GM13977 (cell line): Measurements from ENCODE around the gene GRIK2.
"Not testable (repeated sequence)": the region's sequence is repeated elsewhere in the genome, so short reads cannot be mapped to it uniquely, and the experiment has no call there.

Experiments
- DNase-seq: peaks from one replicate; pipeline ENCODE4 v3.0.0; 2012; ENCODE audit warnings: low spot score
- in situ Hi-C: fragments of 300-500 bp; cut with MboI; formaldehyde crosslinking; loops from one replicate; pipeline ENCODE4 v1.12.0; 2022; ENCODE audit warnings: low sequenced_read_pairs, low pct_unique_long_range_greater_than_20kb, mixed read lengths, inconsistent platforms; ENCODE audit not compliant: unreplicated experiment
- TF ChIP-seq, protein P1 (sequence below): IDR thresholded peaks from 2 replicates; pipeline ENCODE4 v1.5.1; 2012; ENCODE audit warnings: mild to moderate bottlenecking, control low read depth; ENCODE audit not compliant: insufficient read depth; ENCODE audit errors: extremely low read depth, missing control alignments

GRIK2 gene

GRCh38 chr6:101393251-101393828 is at the start of gene GRIK2:
Gene GRIK2, plus strand, starts transcription at chr6:101393708.
- in situ Hi-C loops, result no loop called here
- no peak for DNase-seq
- TF ChIP-seq, protein P1, sequence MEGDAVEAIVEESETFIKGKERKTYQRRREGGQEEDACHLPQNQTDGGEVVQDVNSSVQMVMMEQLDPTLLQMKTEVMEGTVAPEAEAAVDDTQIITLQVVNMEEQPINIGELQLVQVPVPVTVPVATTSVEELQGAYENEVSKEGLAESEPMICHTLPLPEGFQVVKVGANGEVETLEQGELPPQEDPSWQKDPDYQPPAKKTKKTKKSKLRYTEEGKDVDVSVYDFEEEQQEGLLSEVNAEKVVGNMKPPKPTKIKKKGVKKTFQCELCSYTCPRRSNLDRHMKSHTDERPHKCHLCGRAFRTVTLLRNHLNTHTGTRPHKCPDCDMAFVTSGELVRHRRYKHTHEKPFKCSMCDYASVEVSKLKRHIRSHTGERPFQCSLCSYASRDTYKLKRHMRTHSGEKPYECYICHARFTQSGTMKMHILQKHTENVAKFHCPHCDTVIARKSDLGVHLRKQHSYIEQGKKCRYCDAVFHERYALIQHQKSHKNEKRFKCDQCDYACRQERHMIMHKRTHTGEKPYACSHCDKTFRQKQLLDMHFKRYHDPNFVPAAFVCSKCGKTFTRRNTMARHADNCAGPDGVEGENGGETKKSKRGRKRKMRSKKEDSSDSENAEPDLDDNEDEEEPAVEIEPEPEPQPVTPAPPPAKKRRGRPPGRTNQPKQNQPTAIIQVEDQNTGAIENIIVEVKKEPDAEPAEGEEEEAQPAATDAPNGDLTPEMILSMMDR, result no peak

- no peak for DNase-seq
- TF ChIP-seq, protein P1, result no peak
- in situ Hi-C loops, result no loop called here
Measured at GRCh38 chr6:101344885-101345284, 48.6 kb upstream of the GRIK2 start.

GRCh38 chr6:101348816-101349215 is 44.7 kb upstream of the GRIK2 start:
- TF ChIP-seq, protein P1, result no peak
- in situ Hi-C loops, result no loop called here
- DNase-seq, result no peak

DNA sequence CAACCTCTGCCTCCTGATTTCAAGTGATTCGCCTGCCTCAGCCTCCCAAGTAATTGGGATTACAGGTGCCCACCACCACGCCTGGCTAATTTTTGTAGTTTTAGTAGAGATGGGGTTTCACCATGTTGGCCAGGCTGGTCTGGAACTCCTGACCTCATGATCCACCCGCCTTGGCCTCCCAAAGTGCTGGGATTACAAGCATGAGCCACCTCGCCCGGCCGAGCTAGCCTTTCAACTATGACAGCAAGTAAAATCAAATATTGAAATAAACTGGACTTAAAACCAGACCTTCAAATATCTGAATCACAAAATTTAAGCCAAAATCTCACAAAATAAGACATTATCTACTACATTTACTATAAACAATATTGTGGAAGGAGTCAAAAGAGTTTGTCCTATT is 42.9 kb upstream of the GRIK2 start:
- DNase-seq, in situ Hi-C loops: not testable (repeated sequence)

GRCh38 chr6:101351173-101351572 is 42.3 kb upstream of the GRIK2 start:
- TF ChIP-seq, protein P1, result no peak
- in situ Hi-C loops, result no loop called here
- DNase-seq, result no peak

DNA sequence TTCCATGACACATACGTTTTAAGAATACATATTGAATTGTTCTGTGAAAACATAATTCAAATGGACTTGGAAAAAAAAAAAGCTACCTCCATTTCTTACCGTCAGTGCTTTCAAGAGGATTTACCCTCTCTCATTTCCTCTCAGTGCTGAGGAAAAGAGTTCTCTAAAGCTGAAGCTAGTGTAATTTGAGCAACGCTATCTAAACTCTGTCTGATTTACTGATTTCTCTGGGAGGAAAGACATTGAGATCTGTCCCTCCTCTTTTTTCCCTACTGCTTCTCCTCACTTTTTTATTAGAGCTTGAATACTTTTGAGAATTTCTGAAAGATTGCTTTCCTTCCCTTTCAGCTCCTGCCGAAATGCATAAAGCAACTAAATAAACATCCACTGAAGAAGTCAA is 41.2 kb upstream of the GRIK2 start:
- in situ Hi-C loops, result no loop called here
- no peak for DNase-seq
- TF ChIP-seq, protein P1, result no peak

DNA sequence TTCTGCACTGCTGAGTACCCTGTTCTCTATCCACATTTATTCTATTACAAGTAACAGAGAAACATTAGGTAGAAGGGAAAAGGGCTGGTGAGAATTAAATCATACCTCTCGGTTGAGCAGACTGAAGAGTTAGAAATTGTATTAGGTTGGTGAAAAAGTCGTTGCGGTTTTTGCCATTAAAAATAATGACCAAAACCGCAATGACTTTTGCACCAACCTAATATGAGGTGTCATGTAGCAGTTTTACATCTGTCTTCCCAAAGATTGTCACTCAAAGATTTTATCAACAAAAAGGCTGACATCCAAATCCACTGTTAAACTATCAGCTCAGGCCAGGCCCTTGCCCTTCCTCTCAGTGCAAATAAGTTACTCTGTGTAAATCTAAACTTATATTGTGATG is 28.3 kb upstream of the GRIK2 start:
- TF ChIP-seq, protein P1, result no peak
- in situ Hi-C loops, result no loop called here
- DNase-seq, result no peak
